OCI-LY7 (cell line): ENCODE measurements around the gene MIPEP. TPM values are rescaled to one million over a fixed set of nuclear protein-coding genes. Genes with fewer than 3 reads are reported as not detected.
"Not testable (repeated sequence)": the region's sequence is repeated elsewhere in the genome, so short reads cannot be mapped to it uniquely, and the experiment has no call there.

ENCODE experiments used
- BruUV-seq: library from RNA; stranded (reverse); fragments of 400-500 nt; replicated peaks from 2 replicates; lab custom pipeline; 2021; lab: Mats Ljungman, UMichigan
- CTCF ChIA-PET: fragments of 300-600 bp; sonication (Branson Sonifier 250); formaldehyde crosslinking; loops from one replicate; lab custom pipeline; 2022; ENCODE audit warnings: antibody characterized with exemption; ENCODE audit not compliant: unreplicated experiment; lab: Charles Lee
- POLR2A ChIA-PET: fragments of 300-600 bp; sonication (Branson Sonifier 250); formaldehyde crosslinking; loops from one replicate; lab custom pipeline; 2022; ENCODE audit warnings: antibody characterized with exemption; lab: Charles Lee
- DNase-seq: peaks from one replicate; pipeline ENCODE4 v3.0.0-alpha.2; 2015; ENCODE audit warnings: low spot score
- H2AFZ ChIP-seq: fragments of 200-600 bp; sonication (generic), shearing (Covaris generic); 2 replicates; pipeline ENCODE4 v1.6.1; 2014; ENCODE audit warnings: mild to moderate bottlenecking, antibody characterized with exemption, low read length, moderate library complexity
- H3K27ac ChIP-seq: fragments of 200-600 bp; sonication (generic); 2 replicates; pipeline ENCODE4 v1.5.1; 2014; ENCODE audit warnings: mixed run types, low read depth, mild to moderate bottlenecking, moderate library complexity, low read length, inconsistent platforms; ENCODE audit not compliant: poor library complexity, severe bottlenecking
- H3K36me3 ChIP-seq: fragments of 200-600 bp; sonication (generic); 2 replicates; pipeline ENCODE4 v1.6.1; 2014; ENCODE audit warnings: mild to moderate bottlenecking, antibody characterized with exemption, low read length, moderate library complexity, mixed read lengths; ENCODE audit not compliant: insufficient read depth
- H3K4me1 ChIP-seq: fragments of 200-600 bp; sonication (generic); 2 replicates; pipeline ENCODE4 v1.5.1; 2014; ENCODE audit warnings: mild to moderate bottlenecking, low read length; ENCODE audit not compliant: insufficient read depth, poor library complexity, severe bottlenecking
- H3K4me2 ChIP-seq: fragments of 200-600 bp; sonication (generic); 2 replicates; pipeline ENCODE4 v1.6.1; 2014; ENCODE audit warnings: mild to moderate bottlenecking, low read length
- H3K4me3 ChIP-seq: fragments of 200-600 bp; sonication (generic); 2 replicates; pipeline ENCODE4 v1.5.1; 2014; ENCODE audit warnings: mild to moderate bottlenecking, low read depth, low read length; ENCODE audit not compliant: poor library complexity, severe bottlenecking
- H3K79me2 ChIP-seq: fragments of 200-600 bp; sonication (generic); 2 replicates; pipeline ENCODE4 v1.6.1; 2016; ENCODE audit warnings: low read depth, mild to moderate bottlenecking, low read length, moderate library complexity, mixed read lengths; ENCODE audit not compliant: insufficient read depth
- H3K9me2 ChIP-seq: fragments of 200-600 bp; sonication (generic); 2 replicates; pipeline ENCODE4 v1.6.1; 2016; ENCODE audit warnings: mild to moderate bottlenecking, low read length, mixed read lengths; ENCODE audit not compliant: insufficient read depth
- H3K9me3 ChIP-seq: fragments of 200-600 bp; sonication (generic); 2 replicates; pipeline ENCODE4 v1.6.1; 2014; ENCODE audit warnings: mild to moderate bottlenecking, mixed run types, low read length, mixed read lengths
- H4K20me1 ChIP-seq: fragments of 200-600 bp; sonication (generic); 2 replicates; pipeline ENCODE4 v1.6.1; 2014; ENCODE audit warnings: mild to moderate bottlenecking, antibody characterized with exemption, low read length, moderate library complexity, mixed read lengths; ENCODE audit not compliant: insufficient read depth
- EZH2phosphoT487 ChIP-seq: fragments of 200-600 bp; sonication (generic); IDR thresholded peaks from 2 replicates; pipeline ENCODE4 v1.6.1; 2018; ENCODE audit warnings: low read depth, borderline replicate concordance, mild to moderate bottlenecking, mixed run types, antibody characterized with exemption, low read length, moderate library complexity, mixed read lengths
- intact Hi-C: fragments of 100-400 bp; cut with micrococcal nuclease; formaldehyde crosslinking; loops from one replicate; pipeline ENCODE4 v1.10.0; 2022; ENCODE audit not compliant: unreplicated experiment
- total RNA-seq, 2 experiments: library from RNA; depleted of rRNA in 1 of 2; stranded (reverse); fragments of >200 nt in 1 of 2; shearing (Covaris generic) in 1 of 2; gene quantifications; 2 replicates each; pipeline ENCODE4 v1.2.3, GENCODE V29; 2014 to 2022
- TF ChIP-seq, protein P1 (sequence below): fragments of 200-600 bp; sonication (generic); conservative IDR thresholded peaks from 2 replicates; pipeline ENCODE4 v1.5.1; 2014; ENCODE audit warnings: mild to moderate bottlenecking, antibody characterized with exemption, low read length, moderate library complexity, mixed read lengths

MIPEP gene
- total RNA-seq, 2 experiments from 2014 or later, result 13.5 to 15.7 TPM

- Histone ChIP-seq H3K4me1 (peaks cover 12% of the 10 kb centered on the region), H3K9me2 (no peaks in the 10 kb centered on the region), H3K79me2 (no peaks in the 10 kb centered on the region), H3K36me3 (no peaks in the 10 kb centered on the region), H3K4me3 (no peak overlapping the region), H3K27ac (no peak overlapping the region), H3K4me2 (no peak overlapping the region), H4K20me1 (no peaks in the 10 kb centered on the region), H3K9me3 (no peaks in the 10 kb centered on the region), H2AFZ (no peak overlapping the region)
- TF ChIP-seq, protein P1, sequence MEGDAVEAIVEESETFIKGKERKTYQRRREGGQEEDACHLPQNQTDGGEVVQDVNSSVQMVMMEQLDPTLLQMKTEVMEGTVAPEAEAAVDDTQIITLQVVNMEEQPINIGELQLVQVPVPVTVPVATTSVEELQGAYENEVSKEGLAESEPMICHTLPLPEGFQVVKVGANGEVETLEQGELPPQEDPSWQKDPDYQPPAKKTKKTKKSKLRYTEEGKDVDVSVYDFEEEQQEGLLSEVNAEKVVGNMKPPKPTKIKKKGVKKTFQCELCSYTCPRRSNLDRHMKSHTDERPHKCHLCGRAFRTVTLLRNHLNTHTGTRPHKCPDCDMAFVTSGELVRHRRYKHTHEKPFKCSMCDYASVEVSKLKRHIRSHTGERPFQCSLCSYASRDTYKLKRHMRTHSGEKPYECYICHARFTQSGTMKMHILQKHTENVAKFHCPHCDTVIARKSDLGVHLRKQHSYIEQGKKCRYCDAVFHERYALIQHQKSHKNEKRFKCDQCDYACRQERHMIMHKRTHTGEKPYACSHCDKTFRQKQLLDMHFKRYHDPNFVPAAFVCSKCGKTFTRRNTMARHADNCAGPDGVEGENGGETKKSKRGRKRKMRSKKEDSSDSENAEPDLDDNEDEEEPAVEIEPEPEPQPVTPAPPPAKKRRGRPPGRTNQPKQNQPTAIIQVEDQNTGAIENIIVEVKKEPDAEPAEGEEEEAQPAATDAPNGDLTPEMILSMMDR, result no peak
- no peak for TF ChIP-seq EZH2phosphoT487
- intact Hi-C loops, result no loop called here
- no TSS peak for BruUV-seq
- no peak for DNase-seq
- CTCF ChIA-PET, result no interaction called here
- POLR2A ChIA-PET, result interaction anchor here (1.2 kb wide), 1 partner anchor 23 kb away, joined by 4 read pairs; no protein-coding TSS in a partner anchor
Measured at GRCh38 chr13:23748109-23748990, 140.8 kb downstream of the MIPEP start.

- H3K4me3 ChIP-seq, H3K79me2 ChIP-seq, H3K4me2 ChIP-seq, intact Hi-C loops, CTCF ChIA-PET, H3K4me1 ChIP-seq, H2AFZ ChIP-seq, BruUV-seq, DNase-seq, H3K9me2 ChIP-seq, H3K36me3 ChIP-seq, H3K27ac ChIP-seq, H3K9me3 ChIP-seq, H4K20me1 ChIP-seq: not testable (repeated sequence)
- POLR2A ChIA-PET, result interaction anchor here (0.6 kb wide), 1 partner anchor 176 kb away, joined by 3 read pairs; no protein-coding TSS in a partner anchor
Measured at GRCh38 chr13:23746141-23746540, 143.1 kb downstream of the MIPEP start.

- Histone ChIP-seq H3K79me2 (no peaks in the 10 kb centered on the region), H2AFZ (no peak overlapping the region), H3K4me3 (no peak overlapping the region), H3K9me3 (no peaks in the 10 kb centered on the region), H3K4me2 (no peak overlapping the region), H3K27ac (no peak overlapping the region), H3K4me1 (no peaks in the 10 kb centered on the region), H3K9me2 (no peaks in the 10 kb centered on the region), H3K36me3 (no peaks in the 10 kb centered on the region), H4K20me1 (no peaks in the 10 kb centered on the region)
- ChIA-PET CTCF (no interaction called here), POLR2A (interaction anchor here (1.1 to 1.6 kb wide), 3 partner anchors 9 to 21 kb away, joined by 3 to 5 read pairs (median 4); no protein-coding TSS in a partner anchor)
- no TSS peak for BruUV-seq
- no peak for DNase-seq
- intact Hi-C loops, result no loop called here
- TF ChIP-seq, protein P1, result no peak
- no peak for TF ChIP-seq EZH2phosphoT487
Measured at GRCh38 chr13:23744315-23744714, 144.9 kb downstream of the MIPEP start.
